ENCODE data around the gene BICRA. TPM values are rescaled to one million over a fixed set of nuclear protein-coding genes. Genes with fewer than 3 reads are reported as not detected.

BICRA gene
- total and polyA plus RNA-seq, 4 donors, result 0.88 to 17.9 (median 12.3) TPM

DNA sequence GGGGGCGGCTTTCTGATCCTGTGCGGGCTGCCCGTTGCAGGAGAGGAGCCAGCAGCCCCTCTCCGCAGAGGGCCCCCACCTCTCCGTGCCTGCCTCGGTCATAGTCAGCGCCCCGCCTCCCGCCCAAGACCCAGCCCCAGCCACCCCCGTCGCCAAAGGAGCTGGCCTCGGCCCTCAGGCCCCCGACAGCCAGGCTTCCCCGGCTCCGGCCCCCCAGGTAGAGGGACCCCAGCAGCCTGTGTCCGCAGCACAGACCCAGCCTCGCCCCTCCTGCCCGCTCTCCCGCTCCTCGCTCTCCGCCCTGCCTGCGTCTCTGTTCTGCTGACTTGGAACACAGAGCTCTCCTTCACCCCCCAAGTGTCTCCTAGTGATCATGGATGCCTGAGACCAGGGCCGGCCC is 73.0 kb downstream of the BICRA start:
- Histone ChIP-seq H3K9me3 (ENCODE audit: control insufficient read depth, low read length) (no peaks in the 10 kb centered on the region), H3K27me3 (ENCODE audit: control insufficient read depth in 1 of 2, insufficient read depth in 2 of 2, low read length in 1 of 2) (no peaks in the 10 kb centered on the region), H3K4me3 (ENCODE audit: low read length in 2 of 2) (no peak overlapping the region), H3K36me3 (ENCODE audit: control insufficient read depth in 1 of 2, insufficient read depth in 2 of 2, low read length in 1 of 2) (peaks cover 0 to 8% of the 10 kb centered on the region in 2 donors), H3K27ac (ENCODE audit: low read depth in 1 of 2, low read length in 2 of 2) (no peak overlapping the region), H3K4me1 (ENCODE audit: control insufficient read depth in 1 of 2, insufficient read depth in 2 of 2, low read length in 2 of 2) (no peaks in the 10 kb centered on the region)
- intact Hi-C loops (cut with DNase I), result no loop called here
- ATAC-seq (ENCODE audit: low FRiP score) (peak; percentile 20), DNase-seq (no peak)
- WGBS, 2 donors, result 93 to 95% methylated on average over 13 to 23 of the region's 23 CpGs

DNA sequence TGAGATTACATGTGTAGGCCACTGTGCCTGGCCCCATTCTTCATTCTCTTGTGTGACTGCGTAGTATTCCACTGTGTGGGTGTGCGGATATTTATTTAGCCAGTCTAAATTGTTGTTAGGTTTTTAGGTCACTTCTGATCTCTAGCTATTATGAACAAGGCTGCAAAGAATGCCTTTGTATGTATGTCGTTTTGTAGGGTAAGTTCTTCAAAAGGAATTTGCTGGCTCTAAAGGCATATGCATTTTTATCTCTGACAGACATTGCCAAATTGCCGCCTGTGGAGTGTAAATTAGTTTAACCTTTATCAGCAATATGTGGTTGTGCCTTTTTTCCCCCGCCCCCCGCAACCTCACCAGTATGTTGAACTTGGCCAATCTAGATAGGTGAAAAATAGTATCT is 74.0 kb downstream of the BICRA start:
- intact Hi-C loops (cut with DNase I), result no loop called here

DNA sequence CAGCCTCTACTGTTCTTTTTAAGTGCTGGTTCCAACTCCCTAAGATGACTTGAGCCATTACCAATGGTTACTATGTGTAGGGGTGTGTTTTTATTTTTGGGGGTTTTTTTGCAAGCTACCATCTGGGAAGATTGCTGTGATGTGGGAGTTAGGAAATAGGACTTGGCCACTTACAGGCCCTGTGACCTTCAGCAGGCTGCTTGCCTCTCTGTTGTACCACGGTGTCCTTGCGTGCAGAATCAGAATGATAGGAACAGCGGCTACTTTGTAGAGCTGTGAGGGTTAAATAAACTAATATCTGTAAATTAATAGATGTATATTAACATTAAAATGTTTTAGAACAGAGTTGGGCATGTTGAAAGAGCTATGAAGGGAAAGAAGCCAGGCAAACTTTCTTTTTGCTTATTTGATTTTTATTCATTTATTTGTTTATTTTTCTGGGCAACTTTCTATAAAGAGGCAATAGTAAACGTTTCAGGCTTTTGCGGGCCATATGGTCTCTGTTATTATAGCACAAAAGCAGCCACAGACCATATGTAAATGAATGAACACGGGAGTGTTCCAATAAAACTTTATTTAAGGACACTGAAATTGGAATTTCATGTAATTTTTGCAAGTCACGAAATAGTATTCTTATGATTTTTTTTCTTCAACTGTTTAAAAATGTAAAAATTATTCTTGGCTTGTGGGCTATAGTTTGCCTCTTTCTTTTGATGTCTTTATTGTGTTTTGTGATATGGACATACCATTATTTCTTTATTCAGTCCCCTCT is 77.9 kb downstream of the BICRA start:
- DNase-seq, result no peak
- intact Hi-C loops (cut with DNase I), result no loop called here
- Histone ChIP-seq H3K4me3 (ENCODE audit: low read length in 2 of 2) (no peak overlapping the region), H3K27me3 (ENCODE audit: control insufficient read depth in 1 of 2, insufficient read depth in 2 of 2, low read length in 1 of 2) (no peaks in the 10 kb centered on the region), H3K36me3 (ENCODE audit: control insufficient read depth in 1 of 2, insufficient read depth in 2 of 2, low read length in 1 of 2) (no peaks in the 10 kb centered on the region), H3K4me1 (ENCODE audit: control insufficient read depth in 1 of 2, insufficient read depth in 2 of 2, low read length in 2 of 2) (no peaks in the 10 kb centered on the region), H3K9me3 (ENCODE audit: control insufficient read depth, low read length) (no peaks in the 10 kb centered on the region), H3K27ac (ENCODE audit: low read depth in 1 of 2, low read length in 2 of 2) (no peak overlapping the region)
- 86 to 89% methylated on average over 7 of the region's 7 CpGs for WGBS, 2 donors
- no peak for ATAC-seq (ENCODE audit: low FRiP score)

More for the DNA sequence above, 74.0 kb downstream of the BICRA start:
- 52 to 56% methylated on average over 6 of the region's 6 CpGs for WGBS, 2 donors
- H3K36me3 ChIP-seq (ENCODE audit: control insufficient read depth in 1 of 2, insufficient read depth in 2 of 2, low read length in 1 of 2), result peaks cover 0 to 8% of the 10 kb centered on the region in 2 donors
- no peak overlapping the region for H3K4me3 ChIP-seq (ENCODE audit: low read length in 2 of 2)
- ATAC-seq (ENCODE audit: low FRiP score), result no peak
- H3K27ac ChIP-seq (ENCODE audit: low read depth in 1 of 2, low read length in 2 of 2), result no peak overlapping the region
- no peaks in the 10 kb centered on the region for H3K27me3 ChIP-seq (ENCODE audit: control insufficient read depth in 1 of 2, insufficient read depth in 2 of 2, low read length in 1 of 2)
- no peak for DNase-seq
- no peaks in the 10 kb centered on the region for H3K9me3 ChIP-seq (ENCODE audit: control insufficient read depth, low read length)
- no peaks in the 10 kb centered on the region for H3K4me1 ChIP-seq (ENCODE audit: control insufficient read depth in 1 of 2, insufficient read depth in 2 of 2, low read length in 2 of 2)

GRCh38 chr19:47687906-47688305 is 79.0 kb downstream of the BICRA start:
- H3K27me3 ChIP-seq (ENCODE audit: control insufficient read depth in 1 of 2, insufficient read depth in 2 of 2, low read length in 1 of 2), result no peaks in the 10 kb centered on the region
- intact Hi-C loops (cut with DNase I), result no loop called here
- DNase-seq (no peak), ATAC-seq (ENCODE audit: low FRiP score) (no peak)
- no peak overlapping the region for H3K4me3 ChIP-seq (ENCODE audit: low read length in 2 of 2)
- H3K27ac ChIP-seq (ENCODE audit: low read depth in 1 of 2, low read length in 2 of 2), result no peak overlapping the region
- no peaks in the 10 kb centered on the region for H3K9me3 ChIP-seq (ENCODE audit: control insufficient read depth, low read length)
- no peaks in the 10 kb centered on the region for H3K4me1 ChIP-seq (ENCODE audit: control insufficient read depth in 1 of 2, insufficient read depth in 2 of 2, low read length in 2 of 2)
- WGBS, 2 donors, result 80 to 81% methylated on average over 7 of the region's 7 CpGs
- no peaks in the 10 kb centered on the region for H3K36me3 ChIP-seq (ENCODE audit: control insufficient read depth in 1 of 2, insufficient read depth in 2 of 2, low read length in 1 of 2)

DNA sequence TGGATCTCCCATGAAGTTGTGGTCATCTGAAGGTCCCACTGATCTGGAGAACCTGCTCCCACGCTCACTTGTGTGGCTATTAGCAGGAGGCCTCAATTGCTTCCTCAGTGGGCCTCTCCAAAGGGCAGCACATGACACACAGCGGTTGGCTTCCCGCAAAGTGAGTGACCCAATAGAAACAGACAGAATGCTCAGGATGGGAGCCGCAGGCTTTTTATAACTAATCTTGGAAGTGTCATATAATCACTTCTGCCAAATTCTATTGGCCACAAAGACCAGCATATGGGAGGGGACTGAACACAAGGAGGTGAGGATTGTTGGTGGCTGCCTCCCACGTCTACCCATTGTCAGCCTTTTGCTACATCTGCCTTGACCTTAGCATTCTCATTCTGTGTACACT is 82.2 kb downstream of the BICRA start:
- 97 to 98% methylated on average over 5 of the region's 5 CpGs for WGBS, 2 donors
- Histone ChIP-seq H3K27ac (ENCODE audit: low read depth in 1 of 2, low read length in 2 of 2) (no peak overlapping the region), H3K36me3 (ENCODE audit: control insufficient read depth in 1 of 2, insufficient read depth in 2 of 2, low read length in 1 of 2) (no peaks in the 10 kb centered on the region), H3K4me3 (ENCODE audit: low read length in 2 of 2) (no peak overlapping the region), H3K27me3 (ENCODE audit: control insufficient read depth in 1 of 2, insufficient read depth in 2 of 2, low read length in 1 of 2) (no peaks in the 10 kb centered on the region), H3K4me1 (ENCODE audit: control insufficient read depth in 1 of 2, insufficient read depth in 2 of 2, low read length in 2 of 2) (no peaks in the 10 kb centered on the region), H3K9me3 (ENCODE audit: control insufficient read depth, low read length) (no peaks in the 10 kb centered on the region)
- no peak for ATAC-seq (ENCODE audit: low FRiP score)
- intact Hi-C loops (cut with DNase I), result loop anchor here in 1 of 2 donors (10.0 kb wide), 1 partner anchor 406 kb away; no protein-coding TSS in a partner anchor
- no peak for DNase-seq

- no peaks in the 10 kb centered on the region for H3K4me1 ChIP-seq (ENCODE audit: control insufficient read depth in 1 of 2, insufficient read depth in 2 of 2, low read length in 2 of 2)
- no peak overlapping the region for H3K27ac ChIP-seq (ENCODE audit: low read depth in 1 of 2, low read length in 2 of 2)
- no peaks in the 10 kb centered on the region for H3K9me3 ChIP-seq (ENCODE audit: control insufficient read depth, low read length)
- H3K27me3 ChIP-seq (ENCODE audit: control insufficient read depth in 1 of 2, insufficient read depth in 2 of 2, low read length in 1 of 2), result no peaks in the 10 kb centered on the region
- H3K4me3 ChIP-seq (ENCODE audit: low read length in 2 of 2), result no peak overlapping the region
- no peaks in the 10 kb centered on the region for H3K36me3 ChIP-seq (ENCODE audit: control insufficient read depth in 1 of 2, insufficient read depth in 2 of 2, low read length in 1 of 2)
- 53 to 97% methylated on average over 7 of the region's 7 CpGs for WGBS, 2 donors
- ATAC-seq (ENCODE audit: low FRiP score) (no peak), DNase-seq (no peak)
- intact Hi-C loops (cut with DNase I), result loop anchor here in 1 of 2 donors (10.0 kb wide), 1 partner anchor 407 kb away; no protein-coding TSS in a partner anchor
These were observed 82.8 kb downstream of the BICRA start for GRCh38 chr19:47691782-47692181.

DNA sequence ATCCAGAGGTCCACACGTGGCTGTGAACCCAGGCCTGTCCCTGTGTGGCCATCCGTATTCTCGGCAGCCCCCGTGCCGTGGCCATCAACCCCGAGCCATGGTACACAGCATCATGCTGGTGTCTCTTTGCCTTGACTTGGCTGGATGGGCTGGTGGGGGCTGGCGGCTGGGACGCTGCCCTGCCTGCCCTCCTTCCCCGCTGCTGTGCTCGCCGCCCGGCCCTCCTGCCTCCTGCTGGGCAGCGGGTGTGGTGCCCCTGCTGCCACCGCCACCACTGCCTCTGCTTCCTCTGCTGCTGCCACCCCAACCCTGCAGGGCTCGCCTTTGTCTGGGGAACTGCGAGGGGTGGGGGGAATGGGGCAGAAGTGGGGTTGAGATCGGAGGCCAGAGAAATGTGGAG is 84.6 kb downstream of the BICRA start:
- intact Hi-C loops (cut with DNase I), result loop anchor here in 1 of 2 donors (10.0 kb wide), 1 partner anchor 409 kb away; no protein-coding TSS in a partner anchor
- DNase-seq (no peak), ATAC-seq (ENCODE audit: low FRiP score) (no peak)
- H3K4me1 ChIP-seq (ENCODE audit: control insufficient read depth in 1 of 2, insufficient read depth in 2 of 2, low read length in 2 of 2), result no peaks in the 10 kb centered on the region
- H3K4me3 ChIP-seq (ENCODE audit: low read length in 2 of 2), result no peak overlapping the region
- H3K27me3 ChIP-seq (ENCODE audit: control insufficient read depth in 1 of 2, insufficient read depth in 2 of 2, low read length in 1 of 2), result no peaks in the 10 kb centered on the region
- H3K9me3 ChIP-seq (ENCODE audit: control insufficient read depth, low read length), result no peaks in the 10 kb centered on the region
- no peaks in the 10 kb centered on the region for H3K36me3 ChIP-seq (ENCODE audit: control insufficient read depth in 1 of 2, insufficient read depth in 2 of 2, low read length in 1 of 2)
- 86 to 88% methylated on average over 17 of the region's 17 CpGs for WGBS, 2 donors
- no peak overlapping the region for H3K27ac ChIP-seq (ENCODE audit: low read depth in 1 of 2, low read length in 2 of 2)

DNA sequence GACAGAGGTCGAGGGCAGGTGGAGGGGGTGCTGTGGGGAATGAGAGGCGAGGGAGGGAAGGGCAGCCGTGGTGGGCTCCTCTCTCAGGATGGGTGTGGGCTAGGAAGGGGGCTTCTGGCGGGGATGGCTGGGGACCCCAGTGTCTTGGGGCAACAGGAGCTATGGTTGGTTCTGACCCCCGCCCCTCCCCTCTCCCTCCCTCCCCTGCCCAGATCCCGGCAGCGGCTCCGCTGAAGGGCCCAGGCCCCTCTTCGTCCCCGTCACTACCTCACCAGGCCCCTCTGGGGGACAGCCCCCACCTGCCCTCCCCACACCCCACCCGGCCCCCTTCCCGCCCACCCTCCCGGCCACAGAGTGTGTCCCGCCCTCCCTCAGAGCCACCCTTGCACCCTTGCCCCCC is 85.0 kb downstream of the BICRA start:
- Histone ChIP-seq H3K27ac (ENCODE audit: low read depth in 1 of 2, low read length in 2 of 2) (no peak overlapping the region), H3K27me3 (ENCODE audit: control insufficient read depth in 1 of 2, insufficient read depth in 2 of 2, low read length in 1 of 2) (no peaks in the 10 kb centered on the region), H3K4me3 (ENCODE audit: low read length in 2 of 2) (no peak overlapping the region), H3K9me3 (ENCODE audit: control insufficient read depth, low read length) (no peaks in the 10 kb centered on the region), H3K36me3 (ENCODE audit: control insufficient read depth in 1 of 2, insufficient read depth in 2 of 2, low read length in 1 of 2) (peaks cover 0 to 4% of the 10 kb centered on the region in 2 donors), H3K4me1 (ENCODE audit: control insufficient read depth in 1 of 2, insufficient read depth in 2 of 2, low read length in 2 of 2) (no peaks in the 10 kb centered on the region)
- ATAC-seq (ENCODE audit: low FRiP score), result no peak
- no peak for DNase-seq
- intact Hi-C loops (cut with DNase I), result loop anchor here in 1 of 2 donors (10.0 kb wide), 1 partner anchor 409 kb away; no protein-coding TSS in a partner anchor
- 87 to 100% methylated on average over 2 to 14 of the region's 14 CpGs for WGBS, 2 donors
